Measurements from ENCODE around the gene LETM1. TPM values are rescaled to one million over a fixed set of nuclear protein-coding genes. Genes with fewer than 3 reads are reported as not detected.

Gene LETM1
- total and polyA plus RNA-seq, 2 of the 13 experiments (the other 11 are each of a cell fraction or from before 2014, with no cell fraction given) = 9.7 to 41.6 TPM

GRCh38 chr4:1864076-1865008, 8.4 kb upstream of the LETM1 start:
- no peak overlapping the region for H2AFZ ChIP-seq (ENCODE audit: low read length)
- no peaks in the 10 kb centered on the region for H3K36me3 ChIP-seq (replicated peaks in 1 of 2; ENCODE audit: control insufficient read depth in 1 of 2, insufficient read depth in 2 of 2, low read length in 2 of 2)
- FAIRE-seq = peak; percentile 73
- peak overlapping the region; percentile 55 to 75 (median 64) for H3K4me3 ChIP-seq (replicated peaks in 1 of 3; ENCODE audit: insufficient read depth in 1 of 3, low read depth in 2 of 3, low read length in 3 of 3)
- H3K9me3 ChIP-seq (ENCODE audit: low read length) = no peaks in the 10 kb centered on the region
- intact Hi-C loops (cut with micrococcal nuclease; ENCODE audit: unreplicated experiment) = no loop called here
- peak overlapping the region; percentile 93 for H3K4me2 ChIP-seq (ENCODE audit: low read depth, low read length)
- peak; percentile 69 for ATAC-seq
- no peaks in the 10 kb centered on the region for H3K79me2 ChIP-seq (ENCODE audit: insufficient read depth, low read length)
- DNase-seq (ENCODE audit: low spot score) = no peak
- no TSS peak for BruUV-seq (replicated peaks)
- H4K20me1 ChIP-seq (ENCODE audit: insufficient read depth, low read length) = no peaks in the 10 kb centered on the region
- peak overlapping the region; percentile 86 for H3K27ac ChIP-seq (ENCODE audit: extremely low read length, insufficient read depth, low read length)
- CTCF ChIA-PET (ENCODE audit: low intra/inter-chr PET ratio, low total read pairs) = no interaction called here
- H3K27me3 ChIP-seq (ENCODE audit: control insufficient read depth in 1 of 2, insufficient read depth in 2 of 2, low read length in 2 of 2) = no peaks in the 10 kb centered on the region
- WGBS (ENCODE audit: low lambda C conversion rate) = 55% methylated on average over 9 of the region's 17 CpGs
- H3K4me1 ChIP-seq (ENCODE audit: insufficient read depth, low read length) = peaks cover 84% of the 10 kb centered on the region
- POLR2A ChIA-PET = interaction anchor here (0.9 to 3.1 kb wide), 16 partner anchors 8 to 152 kb away, joined by 3 to 16 read pairs (median 4); partner anchors contain the start of genes LETM1 and SLBP
- H3K9ac ChIP-seq (ENCODE audit: insufficient read depth, low read depth, low read length) = peak overlapping the region; percentile 67
- in situ Hi-C loops (cut with HindIII; ENCODE audit: extremely low pct_ligation_motif_present, low pct_unique_long_range_greater_than_20kb) = loop anchor here (5.0 kb wide), 1 partner anchor 38 kb away; no protein-coding TSS in a partner anchor
- TF ChIP-seq TBX3 (IDR thresholded peaks at IDR 0.05; ENCODE audit: borderline replicate concordance) (no peak), PHF21A (CRISPR knock-in tag; IDR thresholded peaks at IDR 0.05) (no peak), ZNF687 (CRISPR knock-in tag; IDR thresholded peaks at IDR 0.05) (peak; percentile 68), E2F5 (CRISPR knock-in tag; conservative IDR thresholded peaks at IDR 0.05) (no peak), BORCS8-MEF2B (CRISPR knock-in tag; IDR thresholded peaks at IDR 0.05) (no peak), ZNF598 (CRISPR knock-in tag; IDR thresholded peaks at IDR 0.05; ENCODE audit: borderline replicate concordance) (no peak), PPARG (CRISPR knock-in tag; conservative IDR thresholded peaks at IDR 0.05) (no peak), ZNF574 (CRISPR knock-in tag; IDR thresholded peaks at IDR 0.05) (no peak; the same call in 1 of the 2 replicates), MATR3 (CRISPR knock-in tag; IDR thresholded peaks at IDR 0.05) (no peak), ZNF790 (CRISPR knock-in tag; IDR thresholded peaks at IDR 0.05; ENCODE audit: borderline replicate concordance) (no peak), ZNF281 (CRISPR knock-in tag; IDR thresholded peaks at IDR 0.05; ENCODE audit: borderline replicate concordance) (peak; percentile 84), ZNF652 (CRISPR knock-in tag; IDR thresholded peaks at IDR 0.05; ENCODE audit: borderline replicate concordance, low read depth) (no peak)
